Mucosa of rectum (tissue), 2 donors: ENCODE measurements around the gene TBXAS1.

Experiments used
- H3K27ac ChIP-seq, 2 donors: one replicate each; pipeline ENCODE4 v1.7.0; 2013; ENCODE audit warnings: inconsistent platforms in 2 of 2, low read depth in 2 of 2, low read length in 2 of 2
- H3K27me3 ChIP-seq, 2 donors: one replicate each; pipeline ENCODE4 v1.7.0; 2013; ENCODE audit warnings: low read length in 2 of 2; ENCODE audit not compliant: control insufficient read depth in 2 of 2, insufficient read depth in 2 of 2
- H3K36me3 ChIP-seq, 2 donors: one replicate each; pipeline ENCODE4 v1.7.0; 2013; ENCODE audit warnings: low read length in 2 of 2; ENCODE audit not compliant: control insufficient read depth in 2 of 2, insufficient read depth in 2 of 2
- H3K4me1 ChIP-seq, 2 donors: one replicate each; pipeline ENCODE4 v1.7.0; 2013; ENCODE audit warnings: low read length in 2 of 2, mild to moderate bottlenecking in 1 of 2; ENCODE audit not compliant: control insufficient read depth in 2 of 2, insufficient read depth in 2 of 2
- H3K4me3 ChIP-seq, 2 donors: one replicate each; pipeline ENCODE4 v1.7.0; 2013; ENCODE audit warnings: low read length in 2 of 2
- H3K9ac ChIP-seq, 2 donors: one replicate each; pipeline ENCODE4 v1.7.0; 2013; ENCODE audit warnings: low read length in 2 of 2, low read depth in 1 of 2, mild to moderate bottlenecking in 1 of 2
- H3K9me3 ChIP-seq, 2 donors: one replicate each; pipeline ENCODE4 v1.7.0; 2013; ENCODE audit warnings: low read length in 2 of 2; ENCODE audit not compliant: control insufficient read depth in 2 of 2
- donor health status: healthy.
- donor health status: Normal muscosa, but diverticular disease.

Gene TBXAS1

DNA sequence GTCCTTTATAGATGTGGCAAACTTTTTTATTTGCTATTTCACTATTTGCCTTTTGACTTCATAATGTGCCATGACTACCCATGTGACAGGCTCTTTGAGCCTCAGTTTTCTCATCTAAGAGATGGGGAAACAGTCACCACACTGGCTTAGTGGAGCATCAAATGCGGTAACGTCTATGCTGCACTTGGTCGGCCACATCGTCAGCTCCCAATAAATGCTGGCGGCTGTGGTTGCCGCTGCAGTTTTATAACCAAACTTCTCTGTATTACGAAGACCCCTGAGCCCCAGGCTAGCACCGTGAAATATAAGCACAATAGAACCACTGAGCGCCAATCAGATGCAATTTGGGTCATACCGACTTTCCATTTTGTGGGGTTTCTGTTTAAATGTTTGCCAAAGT lies 177.5 kb downstream of the TBXAS1 start:
- H3K4me3 ChIP-seq = no peak overlapping the region
- no peaks in the 10 kb centered on the region for H3K4me1 ChIP-seq
- H3K9ac ChIP-seq = no peak overlapping the region
- H3K9me3 ChIP-seq = no peaks in the 10 kb centered on the region
- no peaks in the 10 kb centered on the region for H3K27me3 ChIP-seq
- H3K36me3 ChIP-seq = no peaks in the 10 kb centered on the region
- no peak overlapping the region for H3K27ac ChIP-seq

DNA sequence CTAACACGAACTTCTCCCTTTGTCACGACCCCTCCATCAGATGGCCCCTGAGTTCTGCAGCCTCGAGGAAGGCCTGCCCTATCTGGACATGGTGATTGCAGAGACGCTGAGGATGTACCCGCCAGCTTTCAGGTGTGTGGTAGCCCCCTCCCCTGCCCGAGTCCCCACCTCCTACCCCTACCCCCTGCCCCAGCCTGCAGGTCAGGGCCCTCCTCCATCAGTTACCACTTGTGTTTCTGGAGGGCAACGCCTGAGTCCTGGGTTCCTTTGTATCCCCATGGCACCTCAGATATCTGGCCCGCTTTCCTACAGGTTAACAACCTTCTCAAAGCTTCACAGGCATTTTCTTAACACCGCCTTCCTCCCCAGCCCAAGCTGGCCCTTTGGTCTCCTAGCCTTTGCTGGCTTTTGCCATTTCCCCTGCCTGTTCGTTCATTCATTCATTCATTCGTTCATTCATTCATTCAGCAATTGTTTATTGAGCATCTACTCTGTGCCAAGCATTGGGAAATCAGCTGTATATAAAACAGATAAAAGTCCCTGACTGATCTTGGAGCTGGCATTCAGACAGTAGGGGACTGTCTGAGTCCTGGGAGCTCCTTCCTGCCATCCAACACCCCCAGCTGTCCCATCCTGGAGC lies 178.1 kb downstream of the TBXAS1 start:
- Histone ChIP-seq H3K9me3 (no peaks in the 10 kb centered on the region), H3K4me3 (no peak overlapping the region), H3K36me3 (no peaks in the 10 kb centered on the region), H3K27ac (no peak overlapping the region), H3K27me3 (no peaks in the 10 kb centered on the region), H3K4me1 (no peaks in the 10 kb centered on the region), H3K9ac (no peak overlapping the region)

DNA sequence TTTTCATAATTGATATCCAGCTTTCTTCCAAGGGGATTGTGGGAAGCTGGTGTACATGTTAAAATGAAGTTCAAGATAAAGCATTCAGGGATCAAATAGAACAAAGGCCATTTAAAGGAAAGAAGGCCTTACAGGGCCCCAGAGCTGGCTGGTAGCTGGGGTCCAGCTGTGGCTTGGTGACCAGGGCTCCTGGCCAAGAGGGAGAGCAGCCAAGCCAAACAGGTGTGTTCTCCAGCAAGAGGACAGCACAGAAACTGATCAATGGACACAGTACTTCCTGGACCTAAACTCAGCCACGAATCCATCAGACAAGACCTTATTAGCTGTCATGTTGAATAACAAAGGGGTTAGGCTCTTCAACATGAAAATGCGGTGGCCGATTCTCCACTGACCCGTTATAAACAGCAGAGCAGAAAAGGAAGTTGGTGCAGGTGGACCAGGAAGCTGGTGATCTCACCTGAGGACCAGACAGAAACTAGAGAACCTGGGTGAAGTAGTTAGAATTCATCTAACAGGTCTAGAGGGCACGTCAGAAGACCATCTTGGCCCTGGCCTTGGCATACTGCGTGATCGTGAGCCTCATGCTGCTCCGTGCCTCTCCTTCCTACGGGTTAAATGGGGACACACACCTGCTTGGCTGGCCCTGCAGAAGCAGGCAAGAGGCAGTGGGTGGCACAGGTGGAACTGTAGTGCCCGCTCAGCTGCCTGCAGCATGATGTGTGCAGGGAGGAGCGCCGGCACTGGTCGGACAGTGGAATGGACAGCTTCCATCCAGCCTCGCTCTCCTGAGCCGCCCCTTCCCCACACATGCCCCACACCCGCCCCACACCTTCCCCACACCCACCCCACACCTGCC lies 179.9 kb downstream of the TBXAS1 start:
- H3K27ac ChIP-seq = no peak overlapping the region
- no peaks in the 10 kb centered on the region for H3K9me3 ChIP-seq
- H3K9ac ChIP-seq = no peak overlapping the region
- no peak overlapping the region for H3K4me3 ChIP-seq
- H3K36me3 ChIP-seq = no peaks in the 10 kb centered on the region
- no peaks in the 10 kb centered on the region for H3K4me1 ChIP-seq
- H3K27me3 ChIP-seq = no peaks in the 10 kb centered on the region

DNA sequence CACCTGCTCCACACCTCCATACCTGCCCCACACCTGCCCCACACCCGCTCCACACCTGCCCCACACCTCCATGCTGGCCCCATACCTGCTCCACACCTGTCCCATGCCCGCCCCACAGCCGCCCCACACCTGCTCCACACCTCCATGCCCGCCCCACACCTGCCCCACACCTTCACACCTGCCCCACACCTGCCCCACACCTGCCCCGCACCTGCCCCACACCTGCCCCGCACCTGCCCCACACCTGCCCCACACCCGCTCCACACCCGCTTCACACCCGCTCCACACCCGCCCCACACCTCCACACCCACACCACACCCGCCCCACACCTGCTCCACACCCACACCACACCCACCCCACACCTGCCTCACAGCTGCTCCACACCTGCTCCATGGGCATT lies 180.7 kb downstream of the TBXAS1 start:
- Histone ChIP-seq H3K27me3 (no peaks in the 10 kb centered on the region), H3K4me1 (no peaks in the 10 kb centered on the region), H3K4me3 (no peak overlapping the region), H3K27ac (no peak overlapping the region), H3K9ac (no peak overlapping the region), H3K9me3 (no peaks in the 10 kb centered on the region), H3K36me3 (no peaks in the 10 kb centered on the region)

DNA sequence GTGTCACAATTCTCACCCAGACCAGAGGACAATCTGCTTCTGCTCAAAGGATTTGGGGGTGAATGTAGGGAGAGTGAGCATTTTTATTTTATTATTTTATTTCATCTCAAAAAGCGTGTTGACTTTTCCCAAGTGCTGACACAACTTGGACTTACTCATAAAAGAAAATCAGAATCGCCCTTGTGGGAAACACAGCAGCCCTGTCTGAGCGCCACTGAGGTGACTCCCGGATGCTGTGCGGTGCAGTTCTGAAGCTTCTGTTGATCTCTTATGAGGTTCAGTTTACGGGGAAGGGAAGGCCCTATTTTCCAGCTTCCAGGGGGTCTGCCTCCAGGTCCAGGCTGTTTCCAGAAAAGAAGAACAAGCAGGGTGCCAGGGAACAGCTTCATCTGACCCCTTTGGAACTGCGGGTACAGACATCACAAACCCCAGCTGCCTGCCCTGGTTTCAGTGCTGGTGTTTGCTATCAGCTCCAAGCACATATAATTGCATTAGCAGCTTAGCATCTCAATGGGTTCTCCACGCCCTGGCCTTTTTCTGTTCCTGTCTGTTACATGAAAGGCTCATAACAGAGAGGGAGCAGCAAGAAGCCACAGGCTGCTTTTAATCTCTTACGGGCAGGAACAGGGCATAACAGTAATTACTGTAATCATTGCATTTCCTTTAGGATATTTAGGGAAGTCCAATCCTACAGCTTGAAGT lies 181.3 kb downstream of the TBXAS1 start:
- Histone ChIP-seq H3K4me3 (no peak overlapping the region), H3K27me3 (no peaks in the 10 kb centered on the region), H3K4me1 (no peaks in the 10 kb centered on the region), H3K9ac (no peak overlapping the region), H3K9me3 (no peaks in the 10 kb centered on the region), H3K36me3 (no peaks in the 10 kb centered on the region), H3K27ac (no peak overlapping the region)

DNA sequence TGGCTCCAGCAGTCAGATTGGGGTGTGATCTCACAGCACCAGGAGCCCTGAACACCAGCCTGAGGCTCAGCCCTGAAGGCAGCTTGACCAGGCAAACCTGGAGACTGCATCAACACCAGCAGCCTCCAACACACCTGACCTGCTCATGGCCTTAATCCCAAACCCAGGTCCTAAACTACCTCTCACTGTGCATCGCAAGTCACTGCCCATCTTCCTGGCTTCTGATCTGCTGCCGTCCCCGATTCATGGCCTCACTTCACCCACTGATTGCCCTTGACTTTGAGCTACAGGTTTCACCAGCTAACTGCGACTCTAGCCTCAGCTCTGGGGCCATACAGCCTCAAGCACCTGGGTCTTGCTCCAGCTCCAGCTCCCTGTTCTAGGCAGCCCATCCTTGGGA lies 184.6 kb downstream of the TBXAS1 start:
- Histone ChIP-seq H3K27ac (no peak overlapping the region), H3K27me3 (no peaks in the 10 kb centered on the region), H3K36me3 (peaks cover 0 to 2% of the 10 kb centered on the region in 2 donors), H3K4me3 (no peak overlapping the region), H3K9ac (no peak overlapping the region), H3K9me3 (no peaks in the 10 kb centered on the region), H3K4me1 (no peaks in the 10 kb centered on the region)

DNA sequence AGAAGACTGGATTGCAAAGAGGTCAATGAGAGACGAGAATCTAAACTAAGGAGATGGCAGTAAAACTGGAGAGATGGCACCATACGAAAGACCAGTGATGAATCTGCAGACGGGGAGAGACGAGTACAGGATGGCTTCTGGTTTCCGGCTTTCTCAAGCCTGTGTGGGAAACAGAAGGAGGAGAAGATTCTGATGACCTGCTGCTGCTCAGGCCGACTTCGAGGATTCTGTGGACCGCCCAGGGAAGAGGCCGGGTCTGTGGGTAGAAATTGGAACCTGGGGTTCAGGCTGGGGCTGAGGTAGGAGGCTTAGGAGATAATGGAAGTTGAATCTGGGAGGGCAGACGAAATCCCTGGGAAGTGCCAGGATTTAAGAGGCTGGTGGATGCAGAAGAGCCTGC lies 185.1 kb downstream of the TBXAS1 start:
- Histone ChIP-seq H3K4me3 (no peak overlapping the region), H3K9ac (no peak overlapping the region), H3K9me3 (no peaks in the 10 kb centered on the region), H3K27me3 (no peaks in the 10 kb centered on the region), H3K27ac (no peak overlapping the region), H3K4me1 (no peaks in the 10 kb centered on the region), H3K36me3 (peaks cover 0 to 2% of the 10 kb centered on the region in 2 donors)

DNA sequence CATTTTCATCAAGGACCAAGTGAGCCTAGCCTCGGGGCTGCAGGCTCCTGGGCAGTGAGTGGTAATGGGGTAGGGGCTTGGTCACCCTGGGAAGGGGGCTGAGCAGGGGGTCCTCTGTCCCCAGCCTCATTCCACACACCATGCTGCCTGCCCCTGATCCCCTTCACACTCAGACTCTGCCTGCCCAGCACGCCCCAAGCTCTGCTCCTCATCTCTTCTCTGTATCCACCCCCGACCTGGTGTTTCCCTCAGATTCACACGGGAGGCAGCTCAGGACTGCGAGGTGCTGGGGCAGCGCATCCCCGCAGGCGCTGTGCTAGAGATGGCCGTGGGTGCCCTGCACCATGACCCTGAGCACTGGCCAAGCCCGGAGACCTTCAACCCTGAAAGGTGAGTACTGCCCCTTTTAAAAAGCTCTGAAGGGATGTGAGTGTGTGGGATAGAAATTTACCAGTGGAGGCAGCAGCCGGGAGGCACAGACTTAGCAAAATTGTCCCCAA lies 186.5 kb downstream of the TBXAS1 start:
- H3K36me3 ChIP-seq = peaks cover 0 to 2% of the 10 kb centered on the region in 2 donors
- H3K4me1 ChIP-seq = no peaks in the 10 kb centered on the region
- no peak overlapping the region for H3K9ac ChIP-seq
- no peaks in the 10 kb centered on the region for H3K9me3 ChIP-seq
- no peaks in the 10 kb centered on the region for H3K27me3 ChIP-seq
- no peak overlapping the region for H3K27ac ChIP-seq
- H3K4me3 ChIP-seq = no peak overlapping the region

DNA sequence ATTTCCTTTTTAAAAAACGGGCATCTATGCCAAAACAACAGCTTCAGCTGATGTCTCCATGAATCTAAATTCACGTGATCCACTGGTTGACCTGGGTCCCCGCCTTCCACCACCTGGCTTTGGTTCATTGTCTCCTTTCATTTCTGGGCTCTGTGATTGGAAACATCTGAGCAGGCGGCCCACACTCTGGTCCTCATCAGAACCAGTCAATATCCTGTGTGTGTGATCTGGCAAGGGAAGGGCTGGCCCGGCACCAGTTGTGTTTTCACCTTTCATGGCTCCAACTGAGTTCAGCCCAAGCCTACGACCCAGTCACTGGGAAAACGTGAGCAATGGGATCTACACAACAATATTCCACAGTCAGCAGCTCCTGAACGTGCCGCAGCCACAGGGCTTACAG lies 187.5 kb downstream of the TBXAS1 start:
- Histone ChIP-seq H3K4me3 (no peak overlapping the region), H3K27ac (no peak overlapping the region), H3K9me3 (no peaks in the 10 kb centered on the region)

DNA sequence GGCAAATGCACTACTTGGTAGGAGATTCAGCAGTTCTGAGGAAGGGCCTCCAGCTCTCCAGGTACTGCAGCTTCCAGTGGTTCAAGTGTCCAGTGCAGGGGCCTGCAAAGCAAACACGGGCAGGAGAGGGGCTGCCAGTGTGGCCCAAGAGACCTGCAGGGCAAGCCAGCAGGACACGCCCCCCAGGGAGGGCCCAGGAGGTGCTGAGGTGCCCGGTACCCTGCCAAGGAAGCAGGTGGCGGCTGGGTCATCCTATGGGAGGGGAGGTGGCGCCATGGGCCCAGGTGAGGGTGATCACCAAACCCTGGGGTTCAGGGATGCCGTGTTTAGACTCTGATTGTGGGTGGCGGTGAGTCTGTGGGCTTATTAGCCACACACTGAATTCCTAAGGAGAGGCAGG lies 188.0 kb downstream of the TBXAS1 start:
- H3K27me3 ChIP-seq = no peaks in the 10 kb centered on the region
- H3K4me3 ChIP-seq = no peak overlapping the region
- H3K4me1 ChIP-seq = no peaks in the 10 kb centered on the region
- peaks cover 0 to 7% of the 10 kb centered on the region in 2 donors for H3K36me3 ChIP-seq
- no peak overlapping the region for H3K9ac ChIP-seq
- no peak overlapping the region for H3K27ac ChIP-seq
- no peaks in the 10 kb centered on the region for H3K9me3 ChIP-seq

More for the DNA sequence above, 187.5 kb downstream of the TBXAS1 start:
- Histone ChIP-seq H3K4me1 (no peaks in the 10 kb centered on the region), H3K27me3 (no peaks in the 10 kb centered on the region), H3K9ac (no peak overlapping the region), H3K36me3 (peaks cover 0 to 2% of the 10 kb centered on the region in 2 donors)
